GM19043 (cell line): Measurements from ENCODE around the gene IKBKG.
"Not testable (repeated sequence)": the region's sequence is repeated elsewhere in the genome, so short reads cannot be mapped to it uniquely, and the experiment has no call there.

Experiments
- ATAC-seq: cut with Tn5 transposase; IDR thresholded peaks from one replicate; pipeline ENCODE4 v1.9.1; 2021; ENCODE audit warnings: low read depth; ENCODE audit not compliant: unreplicated experiment

The IKBKG gene

GRCh38 chrX:154547245-154548027 is at the start of gene IKBKG:
Gene IKBKG (plus strand): TSS chrX:154547620. CDS start chrX:154552003, 4,383 bp downstream.
- ATAC-seq: peak; percentile 80

- not testable (repeated sequence) for ATAC-seq
Observed at GRCh38 chrX:154501423-154501822, 46.0 kb upstream of the IKBKG start.

GRCh38 chrX:154502098-154502497 is 45.3 kb upstream of the IKBKG start:
- ATAC-seq: no peak

- no peak for ATAC-seq
Observed at GRCh38 chrX:154502989-154503388, 44.4 kb upstream of the IKBKG start.

GRCh38 chrX:154505734-154506133 is 41.7 kb upstream of the IKBKG start:
- no peak for ATAC-seq

- ATAC-seq: no peak
Observed at GRCh38 chrX:154506483-154507332, 40.7 kb upstream of the IKBKG start.

GRCh38 chrX:154507673-154508383 is 39.6 kb upstream of the IKBKG start:
- ATAC-seq: no peak

GRCh38 chrX:154508384-154508745 is 39.1 kb upstream of the IKBKG start:
- no peak for ATAC-seq

- no peak for ATAC-seq
Observed at GRCh38 chrX:154509455-154509854, 38.0 kb upstream of the IKBKG start.

- ATAC-seq: no peak
Observed at GRCh38 chrX:154511761-154512160, 35.7 kb upstream of the IKBKG start.

- no peak for ATAC-seq
Observed at GRCh38 chrX:154512879-154513553, 34.4 kb upstream of the IKBKG start.

GRCh38 chrX:154513716-154514115 is 33.7 kb upstream of the IKBKG start:
- ATAC-seq: no peak

GRCh38 chrX:154515090-154515965 is 32.1 kb upstream of the IKBKG start:
- no peak for ATAC-seq

- peak; percentile 84 for ATAC-seq
Observed at GRCh38 chrX:154515966-154516655, 31.3 kb upstream of the IKBKG start, which contains the start of gene FAM3A. Gene FAM3A (minus strand): TSS chrX:154516232. CDS start chrX:154515772, 460 bp downstream.

GRCh38 chrX:154516656-154517100 is 30.7 kb upstream of the IKBKG start:
- ATAC-seq: no peak

- no peak for ATAC-seq
Observed at GRCh38 chrX:154517101-154517781, 30.2 kb upstream of the IKBKG start.

- no peak for ATAC-seq
Observed at GRCh38 chrX:154519389-154519788, 28.0 kb upstream of the IKBKG start.
